HAP-1 (cell line): ENCODE measurements around the gene SLC10A4.

Experiments used
- DNase-seq, 2 experiments: peaks; one replicate each; pipeline ENCODE4 v3.0.0-alpha.2; 2016 to 2020; ENCODE audit warnings: low spot score in 2 of 2
- H3K27me3 ChIP-seq: fragments of 250-450 bp; sonication (Bioruptor Pico); 2 replicates; pipeline ENCODE4 v1.5.1; 2020; ENCODE audit warnings: low read depth, mild to moderate bottlenecking, moderate library complexity
- H3K36me3 ChIP-seq: fragments of 250-450 bp; sonication (Bioruptor Pico); replicated peaks from 2 replicates; pipeline ENCODE4 v1.5.1; 2020; ENCODE audit warnings: mild to moderate bottlenecking
- H3K4me1 ChIP-seq: fragments of 250-450 bp; sonication (Bioruptor Pico); 2 replicates; pipeline ENCODE4 v1.5.1; 2020; ENCODE audit warnings: mild to moderate bottlenecking
- H3K4me3 ChIP-seq: fragments of 250-450 bp; sonication (Bioruptor Pico); 2 replicates; pipeline ENCODE4 v1.5.1; 2020; ENCODE audit warnings: mild to moderate bottlenecking, moderate library complexity
- H3K9me3 ChIP-seq: fragments of 250-450 bp; sonication (Bioruptor Pico); 2 replicates; pipeline ENCODE4 v1.5.1; 2020; ENCODE audit warnings: mild to moderate bottlenecking, moderate library complexity
- in situ Hi-C: fragments of 300-500 bp; cut with MboI; formaldehyde crosslinking; loops from 3 replicates; pipeline ENCODE4 v1.14.3; 2020; ENCODE audit warnings: low sequenced_read_pairs, inconsistent platforms, mixed read lengths

Gene SLC10A4

GRCh38 chr4:48493452-48494100, 10.4 kb downstream of the SLC10A4 start:
- Histone ChIP-seq H3K9me3 (no peaks in the 10 kb centered on the region), H3K36me3 (peaks cover 32% of the 10 kb centered on the region), H3K4me1 (peaks cover 3% of the 10 kb centered on the region), H3K4me3 (no peak overlapping the region), H3K27me3 (no peaks in the 10 kb centered on the region)
- DNase-seq = no peak
- in situ Hi-C loops = no loop called here

GRCh38 chr4:48495941-48496340, 12.8 kb downstream of the SLC10A4 start:
- Histone ChIP-seq H3K9me3 (no peaks in the 10 kb centered on the region), H3K4me1 (peaks cover 12% of the 10 kb centered on the region), H3K27me3 (no peaks in the 10 kb centered on the region), H3K4me3 (no peak overlapping the region), H3K36me3 (peaks cover 20% of the 10 kb centered on the region)
- DNase-seq = no peak
- in situ Hi-C loops = no loop called here

GRCh38 chr4:48498895-48499294, 15.8 kb downstream of the SLC10A4 start:
- H3K36me3 ChIP-seq = peaks cover 20% of the 10 kb centered on the region
- peaks cover 24% of the 10 kb centered on the region for H3K4me1 ChIP-seq
- peak in 1 of 2 experiments; percentile 19 for DNase-seq
- no peaks in the 10 kb centered on the region for H3K9me3 ChIP-seq
- no peaks in the 10 kb centered on the region for H3K27me3 ChIP-seq
- no peak overlapping the region for H3K4me3 ChIP-seq
- in situ Hi-C loops = no loop called here

GRCh38 chr4:48499551-48500066, 16.5 kb downstream of the SLC10A4 start:
- Histone ChIP-seq H3K27me3 (no peaks in the 10 kb centered on the region), H3K9me3 (no peaks in the 10 kb centered on the region), H3K4me3 (no peak overlapping the region), H3K4me1 (peaks cover 31% of the 10 kb centered on the region), H3K36me3 (peaks cover 18% of the 10 kb centered on the region)
- DNase-seq = no peak
- in situ Hi-C loops = no loop called here

- no peak for DNase-seq
- Histone ChIP-seq H3K4me1 (peaks cover 31% of the 10 kb centered on the region), H3K4me3 (no peak overlapping the region), H3K27me3 (no peaks in the 10 kb centered on the region), H3K36me3 (peaks cover 19% of the 10 kb centered on the region), H3K9me3 (no peaks in the 10 kb centered on the region)
- in situ Hi-C loops = no loop called here
Observed at GRCh38 chr4:48503233-48504025, 20.3 kb downstream of the SLC10A4 start.

- in situ Hi-C loops = no loop called here
Observed at GRCh38 chr4:48504026-48504330, 20.8 kb downstream of the SLC10A4 start.

GRCh38 chr4:48504352-48504751, 21.2 kb downstream of the SLC10A4 start:
- DNase-seq = no peak
- in situ Hi-C loops = no loop called here
- H3K4me3 ChIP-seq = no peak overlapping the region
- peaks cover 19% of the 10 kb centered on the region for H3K36me3 ChIP-seq
- peaks cover 22% of the 10 kb centered on the region for H3K4me1 ChIP-seq
- no peaks in the 10 kb centered on the region for H3K27me3 ChIP-seq
- no peaks in the 10 kb centered on the region for H3K9me3 ChIP-seq

More at GRCh38 chr4:48504026-48504330, 20.8 kb downstream of the SLC10A4 start:
- DNase-seq = no peak
- Histone ChIP-seq H3K4me1 (peaks cover 25% of the 10 kb centered on the region), H3K9me3 (no peaks in the 10 kb centered on the region), H3K27me3 (no peaks in the 10 kb centered on the region), H3K4me3 (no peak overlapping the region), H3K36me3 (peaks cover 19% of the 10 kb centered on the region)

GRCh38 chr4:48506716-48507115, 23.6 kb downstream of the SLC10A4 start:
- Histone ChIP-seq H3K27me3 (no peaks in the 10 kb centered on the region), H3K4me3 (no peak overlapping the region), H3K4me1 (peaks cover 21% of the 10 kb centered on the region), H3K9me3 (no peaks in the 10 kb centered on the region), H3K36me3 (peaks cover 32% of the 10 kb centered on the region)
- DNase-seq = no peak
- in situ Hi-C loops = no loop called here

- DNase-seq = no peak
- H3K36me3 ChIP-seq = peaks cover 23% of the 10 kb centered on the region
- H3K4me1 ChIP-seq = peaks cover 2% of the 10 kb centered on the region
- no peaks in the 10 kb centered on the region for H3K9me3 ChIP-seq
- H3K4me3 ChIP-seq = no peak overlapping the region
- no peaks in the 10 kb centered on the region for H3K27me3 ChIP-seq
- in situ Hi-C loops = no loop called here
Observed at GRCh38 chr4:48509543-48509942, 26.4 kb downstream of the SLC10A4 start.

- Histone ChIP-seq H3K27me3 (no peaks in the 10 kb centered on the region), H3K9me3 (no peaks in the 10 kb centered on the region), H3K36me3 (peaks cover 12% of the 10 kb centered on the region), H3K4me3 (no peak overlapping the region), H3K4me1 (peaks cover 6% of the 10 kb centered on the region)
- no peak for DNase-seq
- in situ Hi-C loops = no loop called here
Observed at GRCh38 chr4:48518143-48518542, 35.0 kb downstream of the SLC10A4 start.

GRCh38 chr4:48526406-48526805, 43.3 kb downstream of the SLC10A4 start:
- no peak for DNase-seq
- H3K36me3 ChIP-seq = peaks cover 16% of the 10 kb centered on the region
- in situ Hi-C loops = no loop called here

GRCh38 chr4:48538358-48538757, 55.2 kb downstream of the SLC10A4 start:
- Histone ChIP-seq H3K27me3 (no peaks in the 10 kb centered on the region), H3K4me1 (no peaks in the 10 kb centered on the region), H3K9me3 (no peaks in the 10 kb centered on the region), H3K36me3 (peaks cover 22% of the 10 kb centered on the region), H3K4me3 (no peak overlapping the region)
- DNase-seq = no peak
- in situ Hi-C loops = no loop called here

More at GRCh38 chr4:48526406-48526805, 43.3 kb downstream of the SLC10A4 start:
- Histone ChIP-seq H3K27me3 (no peaks in the 10 kb centered on the region), H3K4me3 (no peak overlapping the region), H3K4me1 (peaks cover 17% of the 10 kb centered on the region), H3K9me3 (no peaks in the 10 kb centered on the region)
